HG03442 (cell line): ENCODE data around the gene HDDC3.

Experiments used
- ATAC-seq: cut with Tn5 transposase; IDR thresholded peaks from one replicate; pipeline ENCODE4 v1.9.1; 2021; ENCODE audit warnings: mild to moderate bottlenecking, moderate library complexity; ENCODE audit not compliant: unreplicated experiment

The HDDC3 gene, protein sequence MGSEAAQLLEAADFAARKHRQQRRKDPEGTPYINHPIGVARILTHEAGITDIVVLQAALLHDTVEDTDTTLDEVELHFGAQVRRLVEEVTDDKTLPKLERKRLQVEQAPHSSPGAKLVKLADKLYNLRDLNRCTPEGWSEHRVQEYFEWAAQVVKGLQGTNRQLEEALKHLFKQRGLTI

DNA sequence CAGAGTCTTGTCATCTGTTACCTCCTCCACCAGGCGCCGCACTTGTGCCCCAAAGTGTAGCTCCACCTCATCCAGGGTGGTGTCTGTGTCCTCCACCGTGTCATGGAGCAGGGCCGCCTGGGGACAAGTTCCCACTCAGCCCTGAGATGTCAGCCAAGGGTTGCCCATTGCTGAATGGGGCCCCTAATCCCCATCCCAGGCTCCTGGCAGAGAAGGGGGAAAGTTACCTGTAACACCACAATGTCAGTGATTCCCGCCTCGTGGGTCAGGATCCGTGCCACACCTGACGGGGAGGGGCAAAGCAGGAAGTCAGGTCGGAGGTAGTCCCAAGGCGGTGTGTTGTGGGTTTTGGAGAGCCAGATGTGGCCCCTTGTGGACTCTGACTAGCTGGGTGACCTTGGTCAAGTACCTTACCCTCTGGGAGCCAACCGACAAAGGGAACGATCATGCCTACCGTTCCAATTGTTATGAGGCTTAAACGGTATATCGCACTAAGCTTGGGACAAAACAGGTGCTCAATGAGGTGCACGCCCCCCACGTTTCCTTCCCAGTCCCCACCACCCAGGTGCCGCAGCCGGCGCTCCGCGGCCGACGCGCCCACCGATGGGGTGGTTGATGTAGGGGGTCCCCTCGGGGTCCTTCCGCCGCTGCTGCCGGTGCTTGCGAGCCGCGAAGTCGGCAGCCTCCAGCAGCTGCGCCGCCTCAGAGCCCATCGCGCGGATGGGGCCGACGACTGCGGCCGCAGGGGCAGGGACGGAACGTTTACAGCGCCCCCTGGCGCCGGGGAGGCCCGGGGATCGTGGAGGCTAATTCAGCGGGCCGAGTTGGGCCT is at the start of gene HDDC3:
Gene HDDC3 (minus strand): TSS at position 722 of the 832 bp plus-strand sequence. CDS start 9 bp downstream, at position 713.
- peak; percentile 47 for ATAC-seq

DNA sequence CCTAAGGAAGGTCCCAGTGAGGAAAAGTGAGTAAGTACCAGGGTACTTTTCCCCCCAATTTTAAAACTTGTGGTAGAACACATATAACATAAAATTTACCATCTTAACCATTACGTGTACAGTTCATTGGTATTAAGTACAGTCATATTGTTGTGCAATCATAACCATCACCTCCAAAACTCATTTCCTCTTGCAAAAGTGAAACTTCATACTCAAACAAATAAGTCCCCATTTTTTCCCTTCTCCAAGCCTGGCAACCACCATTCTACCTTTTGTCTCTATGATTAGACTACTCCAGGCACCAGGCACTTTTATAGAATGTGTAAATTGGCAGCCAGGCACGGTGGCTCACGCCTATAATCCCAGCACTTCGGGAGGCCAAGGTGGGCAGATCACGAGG is 49.8 kb upstream of the HDDC3 start:
- peak; percentile 35 for ATAC-seq

DNA sequence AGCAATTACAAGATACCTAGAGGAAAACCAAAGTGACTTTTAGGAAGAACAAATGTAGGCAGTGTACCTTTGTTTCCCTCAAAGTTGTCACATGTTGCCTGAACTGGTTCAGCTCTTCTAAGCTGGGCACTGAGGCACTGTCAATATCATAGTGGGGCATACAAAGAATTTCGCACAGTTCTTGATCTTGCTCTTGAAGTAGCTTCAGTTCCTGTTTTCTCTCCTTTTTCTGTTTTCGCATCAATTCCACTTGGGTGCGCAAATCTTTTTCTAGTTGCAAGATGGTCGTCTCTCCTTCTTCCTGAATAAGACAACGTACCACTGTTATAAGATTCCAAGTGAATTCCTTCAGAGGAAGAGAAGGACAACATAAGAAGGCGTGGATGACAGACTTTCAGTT is 49.3 kb upstream of the HDDC3 start:
- peak; percentile 78 for ATAC-seq

DNA sequence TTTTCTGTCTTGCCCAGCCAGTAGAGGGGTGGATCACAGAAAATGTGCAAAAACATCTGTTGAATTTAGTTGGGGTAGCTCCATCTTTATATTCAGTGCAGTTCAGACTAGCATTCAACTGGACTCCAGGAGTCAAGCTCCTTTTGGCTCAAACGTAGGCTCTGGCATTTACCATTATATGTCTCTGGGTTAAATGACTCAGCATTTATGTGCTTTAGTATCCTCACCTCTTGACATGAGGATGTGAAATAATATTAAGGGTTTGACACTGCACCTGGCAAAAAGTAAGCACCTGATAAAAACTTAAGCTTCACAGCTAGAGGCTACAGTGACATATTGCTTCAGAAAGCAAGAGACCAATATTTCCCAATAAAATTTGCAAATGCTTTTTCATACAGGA is 47.2 kb upstream of the HDDC3 start:
- ATAC-seq = no peak

DNA sequence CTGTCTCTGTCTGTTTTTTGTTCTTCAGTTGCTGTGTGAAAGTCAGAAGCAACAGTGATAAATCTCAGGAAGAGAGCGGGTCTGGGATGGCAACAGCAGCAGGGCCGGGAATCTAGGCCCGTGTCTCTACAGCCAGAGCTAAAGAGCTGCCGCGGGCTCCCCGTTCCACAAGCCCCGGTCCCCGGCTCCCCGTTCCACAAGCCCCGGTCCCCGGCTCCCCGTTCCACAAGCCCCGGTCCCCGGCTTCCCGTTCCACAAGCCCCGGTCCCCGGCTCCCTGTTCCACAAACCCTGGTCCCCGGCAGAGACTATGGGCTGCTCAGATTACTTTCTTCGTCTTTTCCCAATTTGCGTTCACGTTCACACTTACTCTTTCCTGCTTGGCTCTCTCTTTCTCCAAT is 41.9 kb upstream of the HDDC3 start:
- ATAC-seq = no peak

DNA sequence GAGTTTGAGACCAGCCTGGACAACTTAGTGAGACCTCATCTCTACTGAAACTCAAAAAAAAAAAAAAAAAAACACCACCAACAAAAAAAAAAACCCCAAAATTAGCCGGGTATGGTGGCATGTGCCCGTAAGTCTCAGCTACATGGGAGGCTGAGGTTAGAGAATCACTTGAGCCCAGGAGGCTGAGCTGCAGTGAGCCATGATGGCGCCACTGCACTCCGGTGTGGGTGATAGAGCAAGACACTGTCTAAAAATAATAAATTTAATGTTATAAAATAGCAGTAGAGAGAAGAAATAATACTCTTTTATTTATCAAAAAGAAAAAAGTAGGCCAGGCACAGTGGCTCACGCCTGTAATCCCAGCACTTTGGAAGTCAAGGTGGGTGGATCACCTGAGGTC is 39.8 kb upstream of the HDDC3 start:
- ATAC-seq = no peak

DNA sequence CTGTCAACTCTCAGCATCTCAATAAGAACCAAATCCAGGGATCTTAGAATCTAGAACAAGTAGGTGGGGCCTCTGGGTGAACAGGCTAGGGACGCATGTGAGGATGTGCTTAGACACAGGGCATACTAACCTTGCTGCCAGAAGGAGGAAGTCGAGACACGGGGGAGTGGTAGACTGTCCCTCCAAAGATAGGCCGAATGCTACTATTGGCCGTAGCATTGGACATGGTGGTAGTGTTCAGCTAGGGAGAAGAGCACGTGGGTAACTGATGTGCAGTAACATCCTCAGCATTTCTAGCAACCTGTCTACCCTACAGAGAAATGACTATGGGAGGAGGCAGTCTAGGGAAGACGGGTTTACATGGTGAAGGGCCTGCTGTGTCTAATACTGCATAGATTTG is 37.9 kb upstream of the HDDC3 start:
- no peak for ATAC-seq

DNA sequence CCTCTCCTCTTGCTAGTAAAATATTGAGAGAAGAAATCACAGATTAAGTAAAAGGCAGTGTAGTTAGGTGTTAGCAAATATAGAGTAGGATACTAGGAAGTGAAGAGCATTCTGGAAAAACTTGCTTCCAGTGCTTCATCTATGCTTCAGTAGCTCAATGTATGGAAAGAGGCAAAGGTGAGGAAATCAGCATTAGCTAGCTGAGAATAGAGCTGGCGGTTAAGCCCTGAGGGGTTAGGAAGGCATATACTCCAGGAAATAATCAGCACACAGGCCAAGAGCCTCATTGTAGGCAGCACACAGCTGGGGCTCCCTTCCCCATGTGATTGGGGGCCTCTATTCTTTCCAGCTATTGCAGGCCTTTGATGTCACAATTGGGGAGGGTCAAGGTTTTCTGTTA is 36.1 kb upstream of the HDDC3 start:
- ATAC-seq = no peak

DNA sequence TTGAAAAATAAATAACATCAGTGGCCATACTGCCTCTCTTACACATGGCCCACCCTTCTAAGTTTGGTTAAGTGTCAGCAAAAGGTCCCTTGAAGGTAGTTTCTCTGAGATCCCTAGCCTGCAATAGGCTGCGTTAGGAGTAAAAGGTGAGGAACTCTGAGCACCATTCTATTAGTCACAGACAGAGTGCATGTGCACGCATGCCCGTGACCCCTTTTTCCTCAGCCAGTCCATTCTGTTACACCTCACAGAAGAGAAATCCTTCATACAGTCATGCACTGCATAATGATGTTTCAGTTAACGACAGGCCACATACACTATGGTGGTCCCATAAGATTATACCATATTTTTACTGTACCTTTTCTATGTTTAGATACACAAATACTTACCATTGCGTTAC is 34.9 kb upstream of the HDDC3 start:
- no peak for ATAC-seq

DNA sequence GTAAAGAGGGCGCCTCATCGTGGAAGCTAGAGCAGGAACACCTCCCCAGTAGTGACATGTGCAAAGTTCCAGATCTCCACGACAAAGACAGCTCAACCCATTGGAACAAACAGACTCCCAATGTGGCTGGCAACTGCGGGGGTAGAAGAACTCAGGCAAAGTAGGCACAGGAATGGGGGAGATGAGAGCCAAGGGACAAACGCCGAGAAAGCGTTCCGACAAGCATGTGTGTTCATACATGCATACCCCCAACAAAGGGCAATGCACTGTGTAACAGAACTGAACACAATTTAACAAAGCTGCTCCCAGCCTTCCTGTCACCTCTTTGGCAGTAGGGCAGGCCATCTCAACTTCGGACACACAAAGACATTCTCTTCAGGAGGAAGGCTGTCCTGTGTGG is 33.9 kb upstream of the HDDC3 start:
- ATAC-seq = no peak

DNA sequence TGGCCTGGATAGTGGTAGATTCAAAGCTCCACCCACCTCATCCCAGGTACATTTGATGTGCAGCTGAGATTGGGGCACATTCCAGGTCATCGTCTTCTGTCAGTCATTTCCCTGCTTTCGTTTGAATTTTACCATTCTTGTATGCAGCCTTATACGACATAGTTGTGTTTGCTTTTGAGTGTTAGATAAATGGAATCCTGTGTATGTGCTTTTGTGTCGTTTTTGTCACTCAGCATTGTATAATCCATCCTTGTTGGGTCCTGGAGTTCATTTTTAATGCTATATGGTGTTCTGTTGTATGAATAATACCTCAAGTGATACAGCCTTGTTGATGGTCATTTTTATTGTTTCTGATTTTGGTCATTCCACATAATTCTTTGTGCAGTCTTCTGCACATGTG is 29.7 kb upstream of the HDDC3 start:
- no peak for ATAC-seq

DNA sequence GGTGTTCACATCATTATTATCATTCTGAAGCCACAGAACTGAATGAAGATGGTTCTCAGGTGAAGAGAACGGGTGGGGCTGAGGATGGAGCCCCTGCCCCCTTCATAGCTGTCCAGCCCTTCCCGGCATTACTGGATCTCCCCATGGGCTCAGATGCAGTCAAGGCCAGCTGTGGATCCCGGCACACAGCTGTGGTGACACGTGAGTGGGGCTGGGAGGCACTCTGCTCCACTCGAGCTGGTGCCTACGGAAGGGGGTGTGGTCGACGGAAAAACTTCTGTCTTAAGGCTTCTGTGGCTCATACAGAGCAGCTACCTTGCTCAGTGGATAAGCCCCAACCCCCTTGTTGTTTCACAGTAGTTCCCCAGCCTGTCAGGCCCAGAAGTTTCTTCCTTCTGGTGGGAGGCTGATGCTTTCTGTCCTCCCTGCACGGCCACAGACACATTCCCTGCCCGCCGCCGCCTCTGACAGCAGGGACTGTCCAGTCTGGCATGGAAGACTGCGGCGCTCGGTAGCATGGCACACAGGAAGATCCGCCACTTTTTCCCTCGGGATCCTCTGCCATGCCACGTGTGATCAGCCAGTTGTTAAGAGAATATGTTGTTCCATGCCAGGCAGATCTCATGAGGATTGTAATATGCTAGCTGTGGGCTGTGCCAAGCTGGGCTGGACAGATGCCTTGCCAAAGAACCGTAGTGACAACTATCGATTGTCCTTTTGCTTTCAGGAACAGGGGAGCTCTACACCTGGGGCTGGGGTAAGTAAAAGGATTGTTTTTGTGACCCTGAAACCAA is 28.1 kb upstream of the HDDC3 start:
- ATAC-seq = no peak

DNA sequence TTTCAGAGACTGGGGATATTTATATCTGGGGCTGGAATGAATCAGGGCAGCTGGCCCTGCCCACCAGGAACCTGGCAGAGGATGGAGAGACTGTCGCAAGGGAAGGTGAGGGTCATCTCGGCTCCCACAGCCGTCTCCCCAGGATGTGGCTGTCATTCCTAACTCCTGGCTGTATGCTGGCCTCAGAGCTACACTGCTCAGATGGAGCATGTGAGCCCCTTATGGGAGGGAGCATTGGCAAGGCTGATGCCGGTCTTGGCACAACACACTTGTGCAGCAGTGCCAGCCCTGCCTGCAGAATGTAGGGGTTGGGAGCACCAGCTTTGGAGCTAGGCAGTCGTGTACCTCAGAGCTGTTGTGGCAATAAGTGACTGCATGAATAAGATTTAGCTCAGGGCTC is 27.5 kb upstream of the HDDC3 start:
- no peak for ATAC-seq

DNA sequence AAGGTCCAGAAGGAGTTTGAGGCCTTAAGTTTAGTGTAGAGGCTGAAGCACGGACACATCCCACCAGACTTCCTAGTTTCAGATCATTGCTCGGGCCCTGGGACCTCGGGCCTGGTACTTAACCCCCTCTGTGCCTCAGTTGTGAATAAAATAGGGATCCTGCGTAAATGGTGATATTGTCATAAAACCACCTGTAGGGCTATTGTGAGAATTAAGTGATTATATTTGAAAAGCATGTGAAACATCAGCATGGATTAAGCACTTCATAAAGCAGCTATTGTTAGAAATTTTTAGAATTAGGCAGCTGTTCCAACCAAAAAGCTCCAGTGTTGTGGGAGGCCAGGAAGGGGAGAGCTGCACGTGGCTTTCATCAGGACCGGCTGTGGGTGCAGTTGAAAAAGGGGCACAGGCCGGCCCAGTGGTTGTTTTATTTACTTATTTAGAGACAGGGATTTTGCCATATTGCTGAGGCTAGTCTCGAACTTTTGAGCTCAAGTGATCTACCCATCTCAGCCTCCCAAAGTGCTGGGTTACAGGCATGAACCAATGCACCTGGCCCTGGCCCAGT is 26.8 kb upstream of the HDDC3 start:
- no peak for ATAC-seq

DNA sequence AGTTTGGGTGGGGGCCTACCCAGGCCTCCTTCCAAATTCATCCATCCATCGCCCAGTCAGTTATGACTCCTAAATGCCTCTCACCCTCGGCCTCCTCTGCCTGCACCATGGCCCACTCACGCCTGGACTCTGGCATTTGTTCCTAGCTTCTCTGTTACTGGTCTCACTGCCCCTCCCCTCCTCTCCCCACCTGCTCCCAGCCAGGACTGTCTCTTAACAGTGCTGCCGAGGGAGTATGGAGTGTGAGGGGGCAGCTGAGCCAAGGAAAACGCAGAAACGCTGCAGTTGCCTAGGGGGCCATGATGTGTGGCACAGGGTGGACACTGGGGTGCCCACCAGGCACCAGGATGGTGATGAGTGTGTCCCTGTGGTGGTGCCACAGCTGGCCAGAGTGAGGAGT is 25.4 kb upstream of the HDDC3 start:
- no peak for ATAC-seq

DNA sequence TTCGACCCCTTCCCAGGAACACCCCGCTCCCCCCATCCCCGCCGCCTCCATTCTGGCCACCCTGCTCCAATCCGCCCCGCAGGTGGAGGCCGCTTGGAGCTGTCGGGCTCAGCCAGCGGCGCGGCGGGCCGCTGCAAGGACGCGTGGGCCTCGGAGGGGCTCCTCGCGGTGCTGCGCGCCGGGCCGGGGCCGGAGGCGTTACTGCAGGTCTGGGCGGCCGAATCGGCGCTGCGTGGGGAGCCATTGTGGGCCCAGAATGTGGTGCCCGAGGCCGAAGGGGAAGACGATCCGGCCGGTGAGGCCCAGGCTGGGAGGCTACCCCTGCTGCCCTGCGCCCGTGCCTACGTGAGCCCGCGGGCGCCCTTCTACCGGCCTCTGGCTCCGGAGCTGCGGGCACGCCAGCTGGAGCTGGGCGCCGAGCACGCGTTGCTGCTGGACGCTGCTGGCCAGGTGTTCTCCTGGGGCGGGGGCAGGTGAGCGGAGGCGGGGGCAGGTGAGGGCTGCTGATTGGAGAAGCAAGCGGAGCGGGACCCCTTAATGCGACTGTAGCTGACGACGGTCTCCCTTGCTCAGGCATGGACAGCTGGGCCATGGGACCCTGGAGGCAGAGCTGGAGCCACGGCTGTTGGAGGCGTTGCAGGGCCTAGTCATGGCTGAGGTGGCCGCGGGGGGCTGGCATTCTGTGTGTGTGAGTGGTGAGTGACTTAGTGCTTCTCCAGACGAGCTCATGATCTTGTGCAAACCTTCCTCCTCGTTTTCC is 24.9 kb upstream of the HDDC3 start:
- no peak for ATAC-seq

DNA sequence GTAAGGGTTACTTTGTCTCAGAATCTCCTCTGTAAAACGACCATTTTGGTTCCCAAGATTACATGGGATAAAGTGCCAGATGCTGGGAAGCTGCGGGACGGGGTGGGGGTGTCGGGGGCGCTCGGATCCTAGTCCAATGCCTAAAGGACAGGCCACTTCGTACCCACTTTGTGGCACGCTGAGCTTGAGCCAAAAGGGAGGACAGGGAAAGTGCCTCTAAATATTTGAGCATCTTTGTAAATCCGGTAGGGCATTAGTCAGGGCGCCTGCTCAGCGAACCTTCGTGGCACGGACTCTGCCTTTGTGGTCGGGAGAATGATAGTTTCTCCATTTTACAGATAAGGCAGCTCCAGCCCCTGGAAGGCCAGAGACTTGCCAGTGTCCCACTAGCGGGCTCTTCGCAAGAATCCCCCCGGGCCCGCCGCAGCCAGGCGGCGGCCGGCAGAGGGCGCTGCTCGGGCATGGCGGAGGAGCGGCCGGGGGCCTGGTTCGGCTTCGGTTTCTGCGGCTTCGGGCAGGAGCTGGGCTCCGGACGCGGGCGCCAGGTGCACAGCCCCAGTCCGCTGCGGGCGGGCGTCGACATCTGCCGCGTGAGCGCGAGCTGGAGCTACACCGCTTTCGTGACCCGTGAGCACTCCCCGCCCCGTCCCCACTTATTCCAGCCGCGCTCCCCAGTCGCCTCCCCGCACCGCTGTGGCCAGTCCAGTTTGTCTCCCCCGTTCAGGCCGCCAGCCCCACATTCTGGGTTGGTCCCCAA is 24.1 kb upstream of the HDDC3 start:
- no peak for ATAC-seq

DNA sequence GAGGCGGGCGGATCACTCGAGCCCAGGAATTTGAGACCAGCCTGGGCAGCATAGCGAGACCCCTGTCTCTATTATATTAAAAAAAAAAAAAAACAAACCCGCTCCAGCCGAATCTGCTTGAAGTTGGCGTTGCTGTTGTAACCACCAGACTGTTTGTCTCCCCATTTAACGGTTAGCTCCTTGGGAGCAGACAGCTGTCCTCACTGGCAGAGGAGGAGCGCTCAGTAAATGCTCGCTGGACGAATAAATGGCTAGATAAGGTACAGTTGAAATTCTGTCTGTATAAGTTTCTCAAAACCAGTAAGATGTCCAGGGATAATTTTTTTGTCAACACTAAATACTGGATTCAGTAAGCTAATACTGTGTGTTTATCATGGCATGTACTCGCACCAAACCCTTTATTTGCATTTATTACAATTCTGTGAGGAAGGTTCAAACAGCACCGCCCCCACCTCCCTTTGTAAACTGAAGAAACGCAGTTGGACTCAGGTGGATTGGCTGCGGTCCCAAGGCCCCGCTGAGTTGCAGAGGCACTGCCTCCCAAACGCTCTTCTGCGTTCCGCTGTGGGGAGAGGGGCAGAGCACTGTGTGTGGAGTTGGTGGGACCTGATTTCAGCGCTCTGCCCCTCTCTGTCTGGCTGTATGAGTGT is 23.4 kb upstream of the HDDC3 start:
- no peak for ATAC-seq
